ENCODE data around the gene ANO5. TPM values are rescaled to one million over a fixed set of nuclear protein-coding genes. Genes with fewer than 3 reads are reported as not detected.

The ANO5 gene
- total and polyA plus RNA-seq, 2 of the 4 experiments (the other 2 are of a cell fraction), result not detected

GRCh38 chr11:22221143-22221542, 28.3 kb downstream of the ANO5 start:
- ChIA-PET POLR2A (ENCODE audit: unreplicated experiment) (no interaction called here), CTCF (no interaction called here)
- H2AK5ac ChIP-seq (ENCODE audit: low read depth, low read length), result no peak overlapping the region
- ATAC-seq (ENCODE audit: low read depth), result no peak
- no peaks in the 10 kb centered on the region for H3K79me1 ChIP-seq (ENCODE audit: low read depth in 1 of 2, low read length in 2 of 2)
- H3K14ac ChIP-seq (replicated peaks; ENCODE audit: low read depth, low read length), result no peak overlapping the region
- H3K56ac ChIP-seq (ENCODE audit: extremely low read depth, insufficient read depth, low read length), result no peak overlapping the region
- H3K9me3 ChIP-seq (ENCODE audit: control insufficient read depth, insufficient read depth, low read length), result no peaks in the 10 kb centered on the region
- no peak overlapping the region for H3K9ac ChIP-seq (ENCODE audit: low read depth, low read length)
- H3K36me3 ChIP-seq (ENCODE audit: control insufficient read depth, insufficient read depth, low read length), result no peaks in the 10 kb centered on the region
- no peak overlapping the region for H2BK120ac ChIP-seq (ENCODE audit: low read depth, low read length)
- no peak overlapping the region for H3K27ac ChIP-seq (ENCODE audit: insufficient read depth, low read length)
- H4K91ac ChIP-seq (ENCODE audit: insufficient read depth, low read depth, low read length), result no peak overlapping the region
- no peak overlapping the region for H3K4me2 ChIP-seq (ENCODE audit: low read depth, low read length)
- H2BK20ac ChIP-seq (ENCODE audit: low read depth, low read length), result no peak overlapping the region
- no peaks in the 10 kb centered on the region for H3K27me3 ChIP-seq (ENCODE audit: control insufficient read depth, insufficient read depth, low read length)
- DNase-seq, result no peak
- no peak overlapping the region for H2BK15ac ChIP-seq (ENCODE audit: low read depth, low read length)
- no peak overlapping the region for H3K23ac ChIP-seq (ENCODE audit: low read depth, low read length)
- H3K18ac ChIP-seq (ENCODE audit: low read depth, low read length), result no peak overlapping the region
- no peak overlapping the region for H2AK9ac ChIP-seq (replicated peaks; ENCODE audit: low read depth, low read length, poor library complexity)
- H2BK5ac ChIP-seq (ENCODE audit: low read depth, low read length, poor library complexity, severe bottlenecking), result no peak overlapping the region
- no peak overlapping the region for H4K5ac ChIP-seq (ENCODE audit: low read depth, low read length)
- dilution Hi-C loops (cut with HindIII; ENCODE audit: low sequenced_read_pairs, unreplicated experiment), result no loop called here
- intact Hi-C loops (cut with micrococcal nuclease), result no loop called here
- TF ChIP-seq FOS (IDR thresholded peaks at IDR 0.05; ENCODE audit: low read depth, low read length), result no peak
- TF ChIP-seq RFX5 (IDR thresholded peaks at IDR 0.05; ENCODE audit: low read depth, low read length), result no peak
- TF ChIP-seq BHLHE40 (IDR thresholded peaks at IDR 0.05; ENCODE audit: low read depth, low read length), result no peak
- no peak for TF ChIP-seq ELK1 (IDR thresholded peaks at IDR 0.05; ENCODE audit: borderline replicate concordance, low read depth, low read length)
- no peak overlapping the region for H4K8ac ChIP-seq (ENCODE audit: low read depth in 2 of 2, low read length in 2 of 2)
- no peak overlapping the region for H3K4ac ChIP-seq (ENCODE audit: low read depth, low read length)
- H4K20me1 ChIP-seq (ENCODE audit: insufficient read depth, low read length), result no peaks in the 10 kb centered on the region
- no peaks in the 10 kb centered on the region for H3K4me1 ChIP-seq (ENCODE audit: control insufficient read depth, insufficient read depth, low read length)
- no TSS peak for BruUV-seq (replicated peaks)
- H2AFZ ChIP-seq (replicated peaks; ENCODE audit: low read length, poor library complexity), result no peak overlapping the region
- no CpG with 5 or more reads among the region's 3 CpGs for WGBS, 2 experiments (ENCODE audit: extremely low coverage in 2 of 2, insufficient read length in 1 of 2)
- no peak overlapping the region for H3K4me3 ChIP-seq (ENCODE audit: insufficient read depth, low read depth, low read length)
- H3K9me1 ChIP-seq (ENCODE audit: insufficient read depth, low read length), result no peaks in the 10 kb centered on the region
- in situ Hi-C loops (cut with MboI; ENCODE audit: low sequenced_read_pairs), result no loop called here

Measured in IMR-90 (cell line).